ENCODE data around the gene RAB31. TPM values are rescaled to one million over a fixed set of nuclear protein-coding genes. Genes with fewer than 3 reads are reported as not detected.

The RAB31 gene
- total RNA-seq, 2 donors from 2014 or later = 7.7 to 86.9 TPM

GRCh38 chr18:9704233-9705118 is 3.6 kb upstream of the RAB31 start:
- Histone ChIP-seq H3K27ac (no peak overlapping the region), H3K4me3 (no peak overlapping the region), H3K9me3 (no peaks in the 10 kb centered on the region), H3K27me3 (replicated peaks; ENCODE audit: insufficient read depth) (no peaks in the 10 kb centered on the region), H3K36me3 (no peaks in the 10 kb centered on the region), H3K4me1 (replicated peaks) (no peaks in the 10 kb centered on the region)
- TF ChIP-seq POLR2A (IDR thresholded peaks at IDR 0.05) (no peak), CTCF (IDR thresholded peaks at IDR 0.05) (no peak), POLR2AphosphoS5 (IDR thresholded peaks at IDR 0.05) (no peak)
- intact Hi-C loops (cut with DNase I) = loop anchor here (5.0 to 10.0 kb wide), 4 partner anchors 90 to 820 kb away; partner anchors contain the start of genes NAPG and PPP4R1
- no peak for DNase-seq (ENCODE audit: low spot score)
- 77% methylated on average over 11 of the region's 11 CpGs for WGBS

GRCh38 chr18:9705183-9705829 is 2.8 kb upstream of the RAB31 start:
- Histone ChIP-seq H3K27me3 (replicated peaks; ENCODE audit: insufficient read depth) (no peaks in the 10 kb centered on the region), H3K9me3 (no peaks in the 10 kb centered on the region), H3K36me3 (no peaks in the 10 kb centered on the region), H3K27ac (no peak overlapping the region), H3K4me1 (replicated peaks) (no peaks in the 10 kb centered on the region), H3K4me3 (no peak overlapping the region)
- no peak for DNase-seq (ENCODE audit: low spot score)
- TF ChIP-seq POLR2AphosphoS5 (IDR thresholded peaks at IDR 0.05) (no peak), POLR2A (IDR thresholded peaks at IDR 0.05) (no peak), CTCF (IDR thresholded peaks at IDR 0.05) (no peak)
- intact Hi-C loops (cut with DNase I) = loop anchor here (5.0 to 10.0 kb wide), 4 partner anchors 91 to 819 kb away; partner anchors contain the start of genes NAPG and PPP4R1
- WGBS = 69% methylated on average over 6 of the region's 6 CpGs

GRCh38 chr18:9706081-9706935 is 1.8 kb upstream of the RAB31 start:
- WGBS = 91% methylated on average over 12 of the region's 12 CpGs

GRCh38 chr18:9707381-9708056 is 582 bp upstream of the RAB31 start:
- 26% methylated on average over 29 of the region's 31 CpGs for WGBS
- TF ChIP-seq POLR2A (IDR thresholded peaks at IDR 0.05) (no peak), CTCF (IDR thresholded peaks at IDR 0.05) (no peak), POLR2AphosphoS5 (IDR thresholded peaks at IDR 0.05) (no peak)
- H3K36me3 ChIP-seq = no peaks in the 10 kb centered on the region
- peak overlapping the region; percentile 74 to 83 for H3K27ac ChIP-seq
- H3K27me3 ChIP-seq (replicated peaks; ENCODE audit: insufficient read depth) = no peaks in the 10 kb centered on the region
- no peaks in the 10 kb centered on the region for H3K4me1 ChIP-seq (replicated peaks)
- intact Hi-C loops (cut with DNase I) = loop anchor here (5.0 to 10.0 kb wide), 4 partner anchors 93 to 817 kb away; partner anchors contain the start of genes NAPG and PPP4R1
- peak overlapping the region; percentile 53 to 67 for H3K4me3 ChIP-seq
- DNase-seq (ENCODE audit: low spot score) = no peak
- no peaks in the 10 kb centered on the region for H3K9me3 ChIP-seq

More at GRCh38 chr18:9706081-9706935, 1.8 kb upstream of the RAB31 start:
- intact Hi-C loops (cut with DNase I) = loop anchor here (5.0 to 10.0 kb wide), 4 partner anchors 92 to 818 kb away; partner anchors contain the start of genes NAPG and PPP4R1
- Histone ChIP-seq H3K36me3 (no peaks in the 10 kb centered on the region), H3K4me1 (replicated peaks) (no peaks in the 10 kb centered on the region), H3K4me3 (no peak overlapping the region), H3K27ac (peak overlapping the region in 1 of 2 donors; percentile 74), H3K9me3 (no peaks in the 10 kb centered on the region), H3K27me3 (replicated peaks; ENCODE audit: insufficient read depth) (no peaks in the 10 kb centered on the region)
- no peak for DNase-seq (ENCODE audit: low spot score)
- no peak for TF ChIP-seq POLR2AphosphoS5 (IDR thresholded peaks at IDR 0.05)
- no peak for TF ChIP-seq POLR2A (IDR thresholded peaks at IDR 0.05)
